Prostate gland (tissue), 2 donors: ENCODE measurements around the gene IVD. TPM values are rescaled to one million over a fixed set of nuclear protein-coding genes. Genes with fewer than 3 reads are reported as not detected.

Source experiments
- DNase-seq: peaks from one replicate; pipeline ENCODE4 v3.0.0-alpha.2; 2019; ENCODE audit warnings: low spot score
- H3K27ac ChIP-seq, 2 donors: fragments of 200-600 bp; sonication (generic); 2 replicates each; pipeline ENCODE4 v1.5.1; 2017 to 2019
- H3K27me3 ChIP-seq: fragments of 200-600 bp; sonication (generic); replicated peaks from 2 replicates; pipeline ENCODE4 v1.5.1; 2019; ENCODE audit not compliant: insufficient read depth
- H3K36me3 ChIP-seq, 2 donors: fragments of 200-600 bp; sonication (generic); 1 replicate in 1 of 2; 2 replicates in 1 of 2; pipeline versions ENCODE4 v1.5.1 to v1.8.1; 2017 to 2019
- H3K4me1 ChIP-seq: fragments of 200-600 bp; sonication (generic); replicated peaks from 2 replicates; pipeline ENCODE4 v1.5.1; 2019
- H3K4me3 ChIP-seq, 2 donors: fragments of 200-600 bp; sonication (generic); 2 replicates each; pipeline ENCODE4 v1.5.1; 2017 to 2019
- H3K9me3 ChIP-seq: fragments of 200-600 bp; sonication (generic); 2 replicates; pipeline ENCODE4 v1.5.1; 2017
- POLR2A ChIP-seq: fragments of 450-650 bp; IDR thresholded peaks from one replicate; pipeline ENCODE4 v1.6.1; 2016; ENCODE audit warnings: antibody characterized with exemption, mild to moderate bottlenecking
- POLR2AphosphoS5 ChIP-seq: sonication (generic); formaldehyde crosslinking; IDR thresholded peaks from one replicate; pipeline ENCODE4 v1.6.1; 2017; ENCODE audit warnings: antibody characterized with exemption
- WGBS: methylation state at CpG from one replicate; pipeline ENCODE4 v1.1.5; 2018; 5-methylcytosine and 5-hydroxymethylcytosine counted together
- intact Hi-C: fragments of 100-400 bp; cut with DNase I; formaldehyde crosslinking; loops from one replicate; pipeline ENCODE4 v1.14.2; 2022
- total RNA-seq, 2 donors: library from RNA; depleted of rRNA; stranded (reverse); fragments of >200 nt; gene quantifications; one replicate each; pipeline ENCODE4 v1.1.0, GENCODE V29; 2016
- TF ChIP-seq, protein P1 (sequence below), 4 experiments: fragments of 200-600 bp in 2 of 4; fragments of 450-650 bp in 2 of 4; sonication (generic) in 2 of 4; IDR thresholded peaks; 1 replicate in 3 of 4; 2 replicates in 1 of 4; pipeline ENCODE4 v1.5.1; 2016 to 2019; ENCODE audit warnings: antibody characterized with exemption in 4 of 4, mild to moderate bottlenecking in 2 of 4, moderate library complexity in 2 of 4

IVD gene
- total RNA-seq, 2 donors from 2014 or later: 112 to 115 TPM

DNA sequence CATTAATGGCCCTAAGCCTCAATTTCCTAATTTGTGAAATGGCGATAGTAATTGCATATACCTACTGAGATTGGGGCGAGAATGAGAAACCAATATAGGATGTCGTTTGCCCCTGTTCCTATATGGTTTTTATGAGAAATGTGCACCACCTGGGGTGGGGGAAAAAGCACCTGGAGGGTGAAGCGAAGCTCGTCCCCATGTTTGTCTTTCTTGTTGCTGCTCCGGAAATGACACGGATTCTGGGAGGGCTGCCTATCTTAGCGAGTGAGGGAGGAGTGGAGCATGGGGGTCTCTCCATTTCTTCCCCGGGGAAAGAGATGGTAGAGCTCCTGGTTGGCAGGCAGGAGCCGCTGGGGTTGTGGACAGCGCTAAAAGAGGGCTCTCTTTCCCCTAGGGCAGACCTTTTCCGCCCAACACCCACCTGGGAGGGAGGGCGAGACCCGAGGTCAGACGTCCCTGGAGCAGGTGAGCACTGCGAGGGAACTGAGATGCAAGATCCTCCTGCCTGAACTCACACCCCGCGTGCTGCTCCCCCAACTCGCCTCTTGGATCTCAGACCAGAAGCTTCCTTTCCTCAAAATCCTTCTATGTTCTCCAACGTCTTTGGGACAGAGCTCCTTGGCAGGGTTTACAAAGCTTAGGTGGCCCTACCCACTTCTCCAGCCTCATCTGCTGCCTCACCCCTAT lies 29.6 kb downstream of the IVD start:
- TF ChIP-seq POLR2A: no peak
- TF ChIP-seq POLR2AphosphoS5: no peak
- TF ChIP-seq, protein P1, sequence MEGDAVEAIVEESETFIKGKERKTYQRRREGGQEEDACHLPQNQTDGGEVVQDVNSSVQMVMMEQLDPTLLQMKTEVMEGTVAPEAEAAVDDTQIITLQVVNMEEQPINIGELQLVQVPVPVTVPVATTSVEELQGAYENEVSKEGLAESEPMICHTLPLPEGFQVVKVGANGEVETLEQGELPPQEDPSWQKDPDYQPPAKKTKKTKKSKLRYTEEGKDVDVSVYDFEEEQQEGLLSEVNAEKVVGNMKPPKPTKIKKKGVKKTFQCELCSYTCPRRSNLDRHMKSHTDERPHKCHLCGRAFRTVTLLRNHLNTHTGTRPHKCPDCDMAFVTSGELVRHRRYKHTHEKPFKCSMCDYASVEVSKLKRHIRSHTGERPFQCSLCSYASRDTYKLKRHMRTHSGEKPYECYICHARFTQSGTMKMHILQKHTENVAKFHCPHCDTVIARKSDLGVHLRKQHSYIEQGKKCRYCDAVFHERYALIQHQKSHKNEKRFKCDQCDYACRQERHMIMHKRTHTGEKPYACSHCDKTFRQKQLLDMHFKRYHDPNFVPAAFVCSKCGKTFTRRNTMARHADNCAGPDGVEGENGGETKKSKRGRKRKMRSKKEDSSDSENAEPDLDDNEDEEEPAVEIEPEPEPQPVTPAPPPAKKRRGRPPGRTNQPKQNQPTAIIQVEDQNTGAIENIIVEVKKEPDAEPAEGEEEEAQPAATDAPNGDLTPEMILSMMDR (IDR thresholded peaks at IDR 0.05): no peak
- Histone ChIP-seq H3K4me1 (no peaks in the 10 kb centered on the region), H3K27me3 (no peaks in the 10 kb centered on the region), H3K36me3 (no peaks in the 10 kb centered on the region), H3K27ac (no peak overlapping the region), H3K4me3 (no peak overlapping the region), H3K9me3 (no peaks in the 10 kb centered on the region)
- no peak for DNase-seq
- 47% methylated on average over 20 of the region's 20 CpGs for whole genome bisulfite sequencing
- intact Hi-C loops: no loop called here

DNA sequence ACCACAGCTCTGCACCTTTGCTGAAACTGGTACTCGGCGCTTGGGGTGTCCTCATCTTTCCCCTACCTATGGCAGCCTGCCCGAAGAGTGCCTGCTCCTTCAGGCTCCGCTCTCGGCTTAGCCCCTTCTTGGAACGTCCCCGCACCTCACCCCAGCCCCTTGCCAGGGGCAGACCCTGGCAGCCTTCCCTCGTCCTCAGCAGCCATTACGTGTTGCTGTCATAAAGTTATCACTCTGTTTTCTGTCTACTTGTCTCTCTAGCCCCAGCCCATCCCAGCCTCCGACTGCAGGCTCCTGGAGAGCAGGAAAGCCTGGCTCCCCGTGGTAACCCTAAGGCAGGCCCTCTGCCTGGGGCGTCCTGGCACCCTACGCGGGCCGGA lies 30.1 kb downstream of the IVD start:
- intact Hi-C loops: no loop called here
- TF ChIP-seq, protein P1 (IDR thresholded peaks at IDR 0.05): no peak
- TF ChIP-seq POLR2A: no peak
- TF ChIP-seq POLR2AphosphoS5: no peak
- H3K4me1 ChIP-seq: no peaks in the 10 kb centered on the region
- no peaks in the 10 kb centered on the region for H3K27me3 ChIP-seq
- WGBS: 6% methylated on average over 15 of the region's 15 CpGs
- no peaks in the 10 kb centered on the region for H3K36me3 ChIP-seq
- DNase-seq: no peak
- H3K9me3 ChIP-seq: no peaks in the 10 kb centered on the region
- H3K27ac ChIP-seq: no peak overlapping the region
- H3K4me3 ChIP-seq: peak overlapping the region; percentile 17 to 26

DNA sequence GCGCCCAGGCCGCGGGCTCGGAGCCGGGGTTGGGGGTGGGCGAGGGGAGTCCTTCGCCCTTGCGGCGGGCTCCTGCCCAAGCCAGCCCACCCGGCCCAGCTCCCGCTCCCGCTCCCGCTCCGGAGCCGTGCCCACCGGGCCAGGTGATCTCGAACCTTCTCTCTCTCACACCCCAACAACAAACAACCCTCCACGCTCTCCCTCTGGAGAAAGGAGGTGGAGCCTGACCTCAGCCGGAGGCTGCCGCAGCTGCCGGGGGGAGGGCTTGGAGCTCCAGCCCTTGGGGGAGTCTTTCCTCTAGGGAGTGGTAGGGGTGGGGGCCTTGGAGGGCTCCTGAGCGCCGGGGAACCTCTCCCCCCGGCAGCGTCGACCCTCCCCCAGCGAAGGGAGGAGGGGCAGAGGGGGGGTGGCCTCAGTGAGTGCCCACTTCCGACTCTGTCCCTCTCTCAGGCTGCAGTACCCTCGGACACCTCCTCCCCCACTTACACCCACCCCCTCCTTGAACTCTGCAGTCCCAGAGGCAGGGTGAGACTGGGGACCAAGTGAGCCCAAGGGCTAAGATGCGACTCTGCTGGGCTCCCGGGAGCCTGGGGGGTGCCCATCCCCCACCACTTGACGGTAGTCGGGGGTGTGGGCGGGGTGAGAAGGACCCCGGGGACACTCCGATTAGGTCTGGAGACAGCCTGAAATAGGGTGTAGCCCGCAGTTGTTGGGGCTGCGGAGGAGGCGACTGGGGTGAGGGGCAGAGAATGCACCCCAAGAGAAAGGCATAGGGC lies 30.7 kb downstream of the IVD start:
- DNase-seq: no peak
- Histone ChIP-seq H3K27me3 (no peaks in the 10 kb centered on the region), H3K4me3 (peak overlapping the region; percentile 17 to 26), H3K4me1 (no peaks in the 10 kb centered on the region), H3K9me3 (no peaks in the 10 kb centered on the region), H3K36me3 (no peaks in the 10 kb centered on the region), H3K27ac (no peak overlapping the region)
- WGBS: 3% methylated on average over 21 of the region's 39 CpGs
- TF ChIP-seq POLR2AphosphoS5 (no peak), POLR2A (no peak)
- TF ChIP-seq, protein P1 (IDR thresholded peaks at IDR 0.05): no peak
- intact Hi-C loops: no loop called here

DNA sequence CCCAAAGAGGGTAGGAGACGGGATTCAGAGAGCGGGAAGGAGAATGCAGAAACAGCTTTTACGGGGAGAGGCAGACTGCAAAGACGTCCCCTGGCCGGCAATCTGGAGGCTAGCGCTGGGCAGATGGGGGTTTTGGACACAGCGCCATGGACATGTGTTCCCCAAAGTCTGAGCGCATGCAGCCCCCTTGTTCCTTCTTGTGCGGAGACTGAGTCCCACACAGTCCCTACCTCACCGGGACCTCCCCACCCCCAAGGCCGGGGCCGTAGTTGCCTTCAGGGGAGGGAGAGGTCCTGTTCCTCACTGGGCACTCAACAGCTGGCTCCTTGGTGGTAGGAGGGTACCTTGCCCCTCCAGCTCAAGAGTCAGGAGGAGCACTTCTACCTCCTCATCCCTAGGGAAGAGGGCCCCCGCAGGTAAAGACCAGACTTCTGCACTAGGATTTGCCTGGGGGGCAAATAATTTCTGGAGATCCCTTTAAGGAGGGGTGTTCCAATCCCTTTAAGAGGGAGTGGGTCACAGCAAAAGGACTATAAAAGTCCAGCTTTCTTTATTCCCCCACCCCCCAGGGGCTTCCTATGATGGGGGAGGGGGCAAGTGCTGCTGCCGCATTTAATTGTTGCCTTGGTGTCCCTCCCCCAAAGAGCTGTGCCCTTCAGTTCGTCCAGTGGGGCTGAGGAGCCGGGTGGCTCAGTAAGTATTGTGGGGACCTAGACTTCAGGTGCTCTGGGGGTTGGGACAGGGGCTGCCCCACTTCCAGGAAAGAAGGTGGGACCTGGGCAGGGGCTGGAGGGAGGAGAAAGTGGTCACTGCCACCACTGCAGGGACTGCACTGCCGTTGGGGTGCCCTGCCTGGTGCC lies 31.5 kb downstream of the IVD start:
- Histone ChIP-seq H3K4me1 (no peaks in the 10 kb centered on the region), H3K4me3 (peak overlapping the region in 1 of 2 donors; percentile 26), H3K36me3 (no peaks in the 10 kb centered on the region), H3K27ac (no peak overlapping the region), H3K9me3 (no peaks in the 10 kb centered on the region), H3K27me3 (no peaks in the 10 kb centered on the region)
- TF ChIP-seq POLR2A (no peak), POLR2AphosphoS5 (no peak)
- TF ChIP-seq, protein P1 (IDR thresholded peaks at IDR 0.05): no peak
- no peak for DNase-seq
- intact Hi-C loops: no loop called here
- 15% methylated on average over 16 of the region's 17 CpGs for WGBS
